Spleen (tissue), 11 donors: ENCODE data around the gene EGFL8. TPM values are rescaled to one million over a fixed set of nuclear protein-coding genes. Genes with fewer than 3 reads are reported as not detected.

ENCODE experiments used
- DNase-seq: peaks from one replicate; pipeline ENCODE4 v3.0.0-alpha.2; 2020
- H3K27ac ChIP-seq, 8 donors: fragments of 200-600 bp; sonication (generic) in 7 of 8; 1 replicate in 4 of 8; 2 replicates in 4 of 8; pipeline versions ENCODE4 v1.5.0 to v1.8.0; 2016 to 2021; ENCODE audit warnings: inconsistent platforms in 4 of 8, mild to moderate bottlenecking in 4 of 8, moderate library complexity in 1 of 8
- H3K27me3 ChIP-seq, 7 donors: fragments of 200-600 bp; sonication (generic) in 6 of 7; replicated peaks in 1 of 7; 1 replicate in 4 of 7; 2 replicates in 3 of 7; pipeline versions ENCODE4 v1.5.0 to v1.8.0; 2016 to 2021; ENCODE audit warnings: inconsistent platforms in 3 of 7, mild to moderate bottlenecking in 1 of 7
- H3K36me3 ChIP-seq, 6 donors: fragments of 200-600 bp; sonication (generic) in 5 of 6; 1 replicate in 4 of 6; 2 replicates in 2 of 6; pipeline versions ENCODE4 v1.5.0 to v1.8.0; 2016 to 2021; ENCODE audit warnings: inconsistent platforms in 2 of 6
- H3K4me1 ChIP-seq, 6 donors: fragments of 200-600 bp; sonication (generic) in 5 of 6; 1 replicate in 3 of 6; 2 replicates in 3 of 6; pipeline versions ENCODE4 v1.5.0 to v1.8.0; 2016 to 2021; ENCODE audit warnings: inconsistent platforms in 3 of 6
- H3K4me3 ChIP-seq, 8 donors: fragments of 200-600 bp; sonication (generic) in 7 of 8; 1 replicate in 4 of 8; 2 replicates in 4 of 8; pipeline versions ENCODE4 v1.5.0 to v1.8.0; 2016 to 2021; ENCODE audit warnings: inconsistent platforms in 4 of 8, mild to moderate bottlenecking in 4 of 8, moderate library complexity in 2 of 8
- H3K9me3 ChIP-seq, 8 donors: fragments of 200-600 bp; sonication (generic) in 7 of 8; 1 replicate in 4 of 8; 2 replicates in 4 of 8; pipeline versions ENCODE4 v1.5.0 to v1.8.0; 2016 to 2021; ENCODE audit warnings: inconsistent platforms in 4 of 8
- POLR2A ChIP-seq, 3 donors: fragments of 450-650 bp; IDR thresholded peaks; one replicate each; pipeline ENCODE4 v1.5.1; 2017; ENCODE audit warnings: antibody characterized with exemption in 3 of 3, mild to moderate bottlenecking in 1 of 3
- POLR2AphosphoS5 ChIP-seq, 3 donors: sonication (generic); formaldehyde crosslinking; IDR thresholded peaks; one replicate each; pipeline ENCODE4 v1.5.1; 2017; ENCODE audit warnings: antibody characterized with exemption in 3 of 3
- WGBS, 5 donors: extraction: QIAGEN DNeasy Blood & Tissue Kit in 3 of 5; methylation state at CpG; one replicate each; pipeline versions ENCODE4 v1.1.5 to v1.1.7; 2013 to 2018; 5-methylcytosine and 5-hydroxymethylcytosine counted together
- intact Hi-C: fragments of 100-400 bp; cut with DNase I; formaldehyde crosslinking; loops from one replicate; pipeline ENCODE4 v1.15.0; 2023; ENCODE audit warnings: low total_unique reads
- polyA plus RNA-seq, 3 donors: library from polyadenylated mRNA; stranded (reverse); fragments of 200-250 nt; gene quantifications; one replicate each; pipeline ENCODE4 v1.2.1, GENCODE V29; 2013
- total RNA-seq, 7 donors: library from RNA; depleted of rRNA in 3 of 7; stranded (reverse); fragments of >200 nt in 3 of 7; fragmentation: NEBNext Ultra II Directional in 4 of 7; extraction: Animal tissue kit (Norgen Biotek cat#: 25700) in 4 of 7; gene quantifications; one replicate each; pipeline versions ENCODE4 v1.1.0 to v1.2.1, GENCODE V29; 2016 to 2021
- TF ChIP-seq, protein P1 (sequence below), 11 experiments: fragments of 200-600 bp in 7 of 11; fragments of 450-650 bp in 4 of 11; sonication (generic) in 4 of 11; IDR thresholded peaks in 8 of 11; conservative IDR thresholded peaks in 3 of 11; 1 replicate in 7 of 11; 2 replicates in 4 of 11; pipeline versions ENCODE4 v1.4.0 to v1.8.0; 2016 to 2021; ENCODE audit warnings: antibody characterized with exemption in 11 of 11, inconsistent platforms in 4 of 11, mild to moderate bottlenecking in 1 of 11
- donor health status: healthy with polysubstance abuse.
- donor health status: DM: no; HTN: no; CAD: no; lungs with moderate emphysema.
- donor health status: DM: no; HTN: no; CAD: no.
- donor health status: Bipolar disorder and iron deficiency.
- donor health status: healthy.
- donor health status: DM: no; HTN: no; CAD: no.
- donor health status: DM: yes; HTN: yes; CAD: no.

EGFL8 gene
- total and polyA plus RNA-seq, 10 donors = 4.4 to 32.8 (median 11.9) TPM

DNA sequence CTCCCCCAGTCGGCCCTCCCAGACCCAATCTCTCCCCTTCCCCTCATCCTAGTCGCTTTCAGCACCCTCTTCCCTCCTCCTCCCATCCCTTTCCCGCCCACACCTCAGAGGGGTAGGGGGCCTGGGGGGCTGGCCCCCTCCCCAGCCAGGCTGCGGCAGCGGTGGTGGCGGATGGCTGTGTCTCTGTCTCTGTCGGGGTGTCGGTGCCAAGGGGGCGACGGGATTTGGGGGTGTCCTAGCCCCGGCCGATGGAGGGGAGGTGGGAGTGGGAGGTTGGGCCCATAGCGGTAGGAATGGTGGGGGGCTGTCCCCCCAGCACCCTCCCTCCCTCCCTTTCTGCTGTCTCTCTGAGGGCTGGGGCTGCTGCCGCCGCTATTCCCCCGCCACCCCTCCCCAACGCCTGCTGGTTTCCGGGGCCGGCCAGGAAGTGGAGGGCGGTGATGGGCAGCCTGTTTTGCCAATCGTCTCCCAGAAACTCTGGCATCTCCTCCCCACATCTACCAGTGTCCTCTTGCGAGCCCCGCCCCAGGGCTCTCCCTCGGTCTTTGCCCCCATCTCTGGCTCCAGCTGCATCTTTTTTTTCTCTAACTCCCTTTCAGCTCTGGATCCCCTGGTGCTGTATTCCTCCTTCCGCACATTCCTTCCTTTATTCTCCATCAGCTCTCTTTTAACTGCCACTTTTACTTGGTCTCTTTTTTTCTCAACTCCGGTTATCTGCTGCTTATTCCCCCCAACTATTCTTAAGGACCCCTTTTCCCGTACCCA lies 11.5 kb downstream of the EGFL8 start, which contains the start of gene AGPAT1:
Gene AGPAT1, minus strand, starts transcription at position 374 of the 765 bp plus-strand sequence. CDS start 4,588 bp downstream, outside the sequence.
- peak in 2 of 3 donors; percentile 13 to 20 for TF ChIP-seq POLR2A (IDR thresholded peaks at IDR 0.05)
- TF ChIP-seq POLR2AphosphoS5 (IDR thresholded peaks at IDR 0.05) = peak; percentile 90 to 93 (median 91)
- TF ChIP-seq, protein P1, sequence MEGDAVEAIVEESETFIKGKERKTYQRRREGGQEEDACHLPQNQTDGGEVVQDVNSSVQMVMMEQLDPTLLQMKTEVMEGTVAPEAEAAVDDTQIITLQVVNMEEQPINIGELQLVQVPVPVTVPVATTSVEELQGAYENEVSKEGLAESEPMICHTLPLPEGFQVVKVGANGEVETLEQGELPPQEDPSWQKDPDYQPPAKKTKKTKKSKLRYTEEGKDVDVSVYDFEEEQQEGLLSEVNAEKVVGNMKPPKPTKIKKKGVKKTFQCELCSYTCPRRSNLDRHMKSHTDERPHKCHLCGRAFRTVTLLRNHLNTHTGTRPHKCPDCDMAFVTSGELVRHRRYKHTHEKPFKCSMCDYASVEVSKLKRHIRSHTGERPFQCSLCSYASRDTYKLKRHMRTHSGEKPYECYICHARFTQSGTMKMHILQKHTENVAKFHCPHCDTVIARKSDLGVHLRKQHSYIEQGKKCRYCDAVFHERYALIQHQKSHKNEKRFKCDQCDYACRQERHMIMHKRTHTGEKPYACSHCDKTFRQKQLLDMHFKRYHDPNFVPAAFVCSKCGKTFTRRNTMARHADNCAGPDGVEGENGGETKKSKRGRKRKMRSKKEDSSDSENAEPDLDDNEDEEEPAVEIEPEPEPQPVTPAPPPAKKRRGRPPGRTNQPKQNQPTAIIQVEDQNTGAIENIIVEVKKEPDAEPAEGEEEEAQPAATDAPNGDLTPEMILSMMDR (IDR thresholded peaks at IDR 0.05 in 8 of 11, conservative IDR thresholded peaks at IDR 0.05 in 3 of 11) = no peak
- Histone ChIP-seq H3K27me3 (no peaks in the 10 kb centered on the region), H3K36me3 (peaks cover 0 to 19% (median 12%) of the 10 kb centered on the region in 6 donors), H3K4me3 (peak within 1 kb of the TSS; percentile 52 to 87 (median 62)), H3K9me3 (no peaks in the 10 kb centered on the region), H3K4me1 (peaks cover 33 to 73% (median 58%) of the 10 kb centered on the region in 6 donors), H3K27ac (peak within 1 kb of the TSS; percentile 92 to 98 (median 95))
- intact Hi-C loops = no loop called here
- WGBS, 5 donors = 0 to 2% (median 1%) methylated on average over 20 to 27 of the region's 27 CpGs
- DNase-seq = peak; percentile 98

DNA sequence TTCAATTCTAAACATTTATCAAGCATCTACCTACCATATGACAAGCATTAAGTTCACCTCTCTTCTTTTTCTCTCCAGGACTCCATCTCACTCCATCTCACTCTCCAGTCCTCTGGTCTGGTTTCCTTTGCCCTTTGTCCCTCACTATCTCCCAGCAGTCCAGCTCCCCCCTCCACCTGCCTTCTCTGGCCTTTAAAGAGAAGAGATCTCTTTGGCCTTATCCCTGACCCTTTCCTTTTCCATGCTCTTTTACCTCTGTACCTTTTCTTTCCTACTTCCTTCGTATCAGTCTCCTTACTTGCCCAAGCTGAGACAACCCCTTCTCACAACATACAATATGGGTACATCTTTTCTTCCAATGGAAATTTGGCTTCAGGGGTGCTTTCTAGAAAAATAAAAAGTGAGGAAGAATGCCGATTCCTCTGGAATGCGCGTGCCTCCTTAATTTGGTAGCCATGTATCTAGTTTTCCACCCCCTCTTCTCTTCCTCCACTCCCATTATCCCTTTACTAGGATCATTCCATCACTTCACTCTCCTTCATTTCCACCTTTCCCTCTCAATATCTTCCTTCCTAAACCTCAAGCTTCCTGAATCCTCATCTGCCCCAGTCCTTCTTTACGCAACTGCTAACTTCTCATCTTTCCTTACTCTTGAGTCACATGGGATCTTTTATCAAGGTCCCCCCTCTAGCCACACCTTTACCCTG lies 12.2 kb downstream of the EGFL8 start:
- H3K27ac ChIP-seq = peak overlapping the region; percentile 92 to 98 (median 95)
- TF ChIP-seq POLR2A (IDR thresholded peaks at IDR 0.05) = no peak
- TF ChIP-seq, protein P1 (IDR thresholded peaks at IDR 0.05 in 8 of 11, conservative IDR thresholded peaks at IDR 0.05 in 3 of 11) = no peak
- no peak for TF ChIP-seq POLR2AphosphoS5 (IDR thresholded peaks at IDR 0.05)
- peaks cover 33 to 80% (median 63%) of the 10 kb centered on the region in 6 donors for H3K4me1 ChIP-seq
- DNase-seq = no peak
- WGBS, 5 donors = 24 to 37% (median 34%) methylated on average over 5 of the region's 5 CpGs
- H3K9me3 ChIP-seq = no peaks in the 10 kb centered on the region
- peaks cover 0 to 23% (median 17%) of the 10 kb centered on the region in 6 donors for H3K36me3 ChIP-seq
- H3K4me3 ChIP-seq = peak overlapping the region; percentile 49 to 87 (median 62)
- no peaks in the 10 kb centered on the region for H3K27me3 ChIP-seq
- intact Hi-C loops = no loop called here

DNA sequence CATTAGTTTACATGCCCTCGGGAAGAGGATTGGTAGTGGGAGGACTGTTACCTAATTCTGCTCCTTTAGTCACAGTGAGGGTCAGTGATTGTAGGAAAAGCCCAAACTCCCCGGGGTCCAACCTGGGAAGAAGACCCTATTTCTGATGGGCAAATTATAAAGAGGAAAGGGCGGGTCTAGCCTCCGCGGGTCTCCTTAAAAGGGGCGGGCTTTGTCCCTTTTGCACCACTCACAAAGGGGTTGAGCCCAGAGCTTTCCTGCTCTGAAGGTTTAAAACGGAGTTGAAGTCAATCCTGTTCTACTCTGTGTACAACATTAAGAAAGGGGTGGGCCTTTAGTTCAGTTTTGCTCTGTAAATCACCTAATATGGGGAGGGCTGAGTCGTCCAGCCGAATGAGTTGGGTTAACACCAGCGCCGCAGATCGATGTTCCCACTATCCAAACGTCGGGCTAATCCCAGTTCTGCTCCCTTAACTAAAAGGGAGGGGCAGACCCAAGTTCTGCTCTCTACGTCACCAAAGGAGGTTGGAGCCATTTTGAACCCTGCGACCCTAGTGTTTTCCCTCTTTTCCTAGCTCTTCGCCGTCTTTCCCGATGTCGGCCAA lies 12.9 kb downstream of the EGFL8 start:
- peaks cover 33 to 87% (median 65%) of the 10 kb centered on the region in 6 donors for H3K4me1 ChIP-seq
- WGBS, 5 donors = 1% methylated on average over 20 of the region's 20 CpGs
- H3K27me3 ChIP-seq = no peaks in the 10 kb centered on the region
- peak in 1 of 3 donors; percentile 60 for TF ChIP-seq POLR2AphosphoS5 (IDR thresholded peaks at IDR 0.05)
- peak in 1 of 3 donors; percentile 52 for TF ChIP-seq POLR2A (IDR thresholded peaks at IDR 0.05)
- TF ChIP-seq, protein P1 (IDR thresholded peaks at IDR 0.05 in 8 of 11, conservative IDR thresholded peaks at IDR 0.05 in 3 of 11) = no peak
- peak overlapping the region; percentile 43 to 87 (median 62) for H3K4me3 ChIP-seq
- DNase-seq = no peak
- no peaks in the 10 kb centered on the region for H3K9me3 ChIP-seq
- intact Hi-C loops = no loop called here
- peaks cover 0 to 29% (median 23%) of the 10 kb centered on the region in 6 donors for H3K36me3 ChIP-seq
- H3K27ac ChIP-seq = peak overlapping the region; percentile 92 to 98 (median 95)
